Loucy (cell line): Measurements from ENCODE around the gene AGBL4.

Experiments used
- H2AFZ ChIP-seq: fragments of 200-600 bp; sonication (generic); 2 replicates; pipeline ENCODE4 v1.6.0; 2016; ENCODE audit warnings: antibody characterized with exemption, mild to moderate bottlenecking, low read length, moderate library complexity
- H3F3A ChIP-seq: fragments of 200-600 bp; 2 replicates; pipeline ENCODE4 v1.6.0; 2016; ENCODE audit warnings: antibody characterized with exemption, low read depth, mild to moderate bottlenecking
- H3K27me3 ChIP-seq: fragments of 200-600 bp; sonication (generic); 2 replicates; pipeline ENCODE4 v1.6.1; 2014; ENCODE audit warnings: low read length, mild to moderate bottlenecking; ENCODE audit not compliant: insufficient read depth, poor library complexity, severe bottlenecking
- H3K36me3 ChIP-seq: fragments of 200-600 bp; sonication (generic); 2 replicates; pipeline ENCODE4 v1.6.1; 2016; ENCODE audit warnings: low read length; ENCODE audit not compliant: insufficient read depth
- H3K4me1 ChIP-seq: fragments of 200-600 bp; sonication (generic); 2 replicates; pipeline ENCODE4 v1.5.1; 2014; ENCODE audit warnings: low read length, mild to moderate bottlenecking; ENCODE audit not compliant: insufficient read depth, poor library complexity, severe bottlenecking
- H3K4me2 ChIP-seq: fragments of 200-600 bp; sonication (generic); 2 replicates; pipeline ENCODE4 v1.6.0; 2014; ENCODE audit warnings: antibody characterized with exemption, low read length, low read depth, mild to moderate bottlenecking; ENCODE audit not compliant: poor library complexity, severe bottlenecking
- H3K4me3 ChIP-seq: fragments of 200-600 bp; sonication (generic); 2 replicates; pipeline ENCODE4 v1.5.1; 2014; ENCODE audit warnings: low read length, mild to moderate bottlenecking, mixed read lengths; ENCODE audit not compliant: poor library complexity, severe bottlenecking
- H3K79me2 ChIP-seq: fragments of 200-600 bp; sonication (generic); 2 replicates; pipeline ENCODE4 v1.6.1; 2014; ENCODE audit warnings: low read length; ENCODE audit not compliant: insufficient read depth
- H3K9ac ChIP-seq: fragments of 200-600 bp; sonication (generic); 2 replicates; pipeline ENCODE4 v1.6.0; 2014; ENCODE audit warnings: mild to moderate bottlenecking, low read depth, low read length, moderate library complexity; ENCODE audit not compliant: poor library complexity, severe bottlenecking
- H3K9me2 ChIP-seq: fragments of 200-600 bp; sonication (generic); replicated peaks from 2 replicates; pipeline ENCODE4 v1.6.1; 2016; ENCODE audit warnings: low read depth, low read length, mixed read lengths
- H3K9me3 ChIP-seq: fragments of 200-600 bp; sonication (generic); 2 replicates; pipeline ENCODE4 v1.6.1; 2014; ENCODE audit warnings: mild to moderate bottlenecking, antibody characterized with exemption, low read length, low read depth; ENCODE audit not compliant: insufficient read depth
- H4K20me1 ChIP-seq: fragments of 200-600 bp; sonication (generic); 2 replicates; pipeline ENCODE4 v1.6.0; 2014; ENCODE audit warnings: antibody characterized with exemption, low read length, mild to moderate bottlenecking; ENCODE audit not compliant: insufficient read depth, poor library complexity, severe bottlenecking
- EZH2phosphoT487 ChIP-seq: fragments of 200-600 bp; IDR thresholded peaks from 2 replicates; pipeline ENCODE4 v1.6.1; 2018; ENCODE audit warnings: antibody characterized with exemption, mild to moderate bottlenecking, moderate library complexity, borderline replicate concordance
- TF ChIP-seq, protein P1 (sequence below): fragments of 200-600 bp; sonication (generic); conservative IDR thresholded peaks from 2 replicates; pipeline ENCODE4 v1.5.1; 2014; ENCODE audit warnings: mild to moderate bottlenecking, antibody characterized with exemption, low read length

The AGBL4 gene

DNA sequence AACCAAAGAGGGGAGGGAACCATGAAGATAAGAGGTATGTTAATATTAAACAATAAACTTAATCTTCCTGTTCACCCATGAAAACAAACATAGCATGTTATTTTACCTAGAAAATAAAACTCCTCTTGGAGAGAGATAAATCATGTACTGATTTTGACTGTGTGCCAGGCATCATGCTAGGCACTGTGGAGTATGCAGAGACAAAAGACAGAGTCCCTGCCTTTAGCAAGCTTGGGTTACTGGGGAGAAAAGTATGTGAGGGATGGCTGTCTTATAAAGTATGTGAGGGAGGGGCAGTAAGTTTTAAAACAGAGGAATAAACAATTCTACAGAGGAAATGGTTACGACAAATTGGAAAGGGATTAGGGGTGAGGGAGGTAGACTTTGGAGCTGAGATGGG, 1117.6 kb downstream of the AGBL4 start:
- H3K36me3 ChIP-seq = no peaks in the 10 kb centered on the region
- H3K4me1 ChIP-seq = no peaks in the 10 kb centered on the region
- no peaks in the 10 kb centered on the region for H3K27me3 ChIP-seq
- no peak for TF ChIP-seq EZH2phosphoT487
- TF ChIP-seq, protein P1, sequence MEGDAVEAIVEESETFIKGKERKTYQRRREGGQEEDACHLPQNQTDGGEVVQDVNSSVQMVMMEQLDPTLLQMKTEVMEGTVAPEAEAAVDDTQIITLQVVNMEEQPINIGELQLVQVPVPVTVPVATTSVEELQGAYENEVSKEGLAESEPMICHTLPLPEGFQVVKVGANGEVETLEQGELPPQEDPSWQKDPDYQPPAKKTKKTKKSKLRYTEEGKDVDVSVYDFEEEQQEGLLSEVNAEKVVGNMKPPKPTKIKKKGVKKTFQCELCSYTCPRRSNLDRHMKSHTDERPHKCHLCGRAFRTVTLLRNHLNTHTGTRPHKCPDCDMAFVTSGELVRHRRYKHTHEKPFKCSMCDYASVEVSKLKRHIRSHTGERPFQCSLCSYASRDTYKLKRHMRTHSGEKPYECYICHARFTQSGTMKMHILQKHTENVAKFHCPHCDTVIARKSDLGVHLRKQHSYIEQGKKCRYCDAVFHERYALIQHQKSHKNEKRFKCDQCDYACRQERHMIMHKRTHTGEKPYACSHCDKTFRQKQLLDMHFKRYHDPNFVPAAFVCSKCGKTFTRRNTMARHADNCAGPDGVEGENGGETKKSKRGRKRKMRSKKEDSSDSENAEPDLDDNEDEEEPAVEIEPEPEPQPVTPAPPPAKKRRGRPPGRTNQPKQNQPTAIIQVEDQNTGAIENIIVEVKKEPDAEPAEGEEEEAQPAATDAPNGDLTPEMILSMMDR = no peak
- no peaks in the 10 kb centered on the region for H4K20me1 ChIP-seq
- H3K9ac ChIP-seq = no peak overlapping the region
- H3K9me2 ChIP-seq = no peaks in the 10 kb centered on the region
- H2AFZ ChIP-seq = no peak overlapping the region
- no peaks in the 10 kb centered on the region for H3F3A ChIP-seq
- no peak overlapping the region for H3K4me2 ChIP-seq
- no peak overlapping the region for H3K4me3 ChIP-seq
- H3K79me2 ChIP-seq = no peaks in the 10 kb centered on the region
- H3K9me3 ChIP-seq = no peaks in the 10 kb centered on the region

DNA sequence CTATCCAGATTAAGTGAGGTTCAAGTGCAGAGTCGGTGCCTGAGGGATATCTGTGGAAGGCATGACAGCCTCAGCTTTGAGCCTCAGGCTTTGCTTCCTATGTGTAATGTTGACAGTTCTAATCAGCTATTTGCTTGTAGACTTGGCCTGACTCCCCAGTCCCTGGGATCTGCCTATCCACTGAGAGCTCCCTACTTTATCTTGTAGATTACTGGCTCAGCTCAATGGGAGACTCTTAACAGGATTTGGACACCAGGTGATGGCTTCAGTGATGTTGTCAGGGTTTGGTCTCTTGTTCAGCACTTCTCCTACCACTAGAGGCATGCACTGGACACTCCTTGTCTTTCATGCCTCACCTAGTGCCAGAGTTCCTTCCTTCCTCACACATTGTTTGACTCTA, 1120.5 kb downstream of the AGBL4 start:
- H3K36me3 ChIP-seq = no peaks in the 10 kb centered on the region
- no peak overlapping the region for H3K9ac ChIP-seq
- no peaks in the 10 kb centered on the region for H4K20me1 ChIP-seq
- no peaks in the 10 kb centered on the region for H3F3A ChIP-seq
- no peaks in the 10 kb centered on the region for H3K4me1 ChIP-seq
- H3K27me3 ChIP-seq = no peaks in the 10 kb centered on the region
- H3K9me2 ChIP-seq = no peaks in the 10 kb centered on the region
- no peak overlapping the region for H2AFZ ChIP-seq
- no peak overlapping the region for H3K4me2 ChIP-seq
- H3K4me3 ChIP-seq = no peak overlapping the region
- H3K79me2 ChIP-seq = no peaks in the 10 kb centered on the region
- TF ChIP-seq EZH2phosphoT487 = no peak
- TF ChIP-seq, protein P1 = no peak
- H3K9me3 ChIP-seq = no peaks in the 10 kb centered on the region

DNA sequence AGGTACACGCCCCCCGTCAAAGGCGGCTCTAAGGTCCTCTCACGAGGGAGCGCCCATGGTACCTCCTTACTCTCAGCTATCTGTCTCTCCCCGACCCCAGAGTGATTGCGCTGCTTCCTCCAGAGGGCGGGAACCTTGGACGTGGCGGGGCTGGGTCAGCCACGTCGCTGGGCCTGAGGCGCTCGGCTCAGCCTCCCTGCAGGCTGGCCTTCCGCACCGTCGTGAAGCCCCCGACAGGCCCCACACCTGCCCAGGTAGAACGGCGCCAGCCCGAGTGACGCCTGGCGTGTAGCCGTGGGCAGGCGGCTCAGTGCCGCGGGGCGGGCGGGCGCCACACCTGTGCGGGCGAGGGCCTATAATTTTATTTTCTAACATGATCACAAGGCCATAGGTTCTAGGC, 1124.9 kb downstream of the AGBL4 start:
- Histone ChIP-seq H4K20me1 (no peaks in the 10 kb centered on the region), H3K4me1 (no peaks in the 10 kb centered on the region), H3K36me3 (no peaks in the 10 kb centered on the region), H3K9me2 (no peaks in the 10 kb centered on the region), H2AFZ (no peak overlapping the region), H3K4me3 (no peak overlapping the region), H3K4me2 (no peak overlapping the region), H3K9me3 (no peaks in the 10 kb centered on the region), H3F3A (no peaks in the 10 kb centered on the region), H3K9ac (no peak overlapping the region), H3K27me3 (no peaks in the 10 kb centered on the region), H3K79me2 (no peaks in the 10 kb centered on the region)
- TF ChIP-seq, protein P1 = no peak
- no peak for TF ChIP-seq EZH2phosphoT487
